ENCODE measurements around the gene TXNIP. TPM values are rescaled to one million over a fixed set of nuclear protein-coding genes. Genes with fewer than 3 reads are reported as not detected.

TXNIP gene
- total RNA-seq, 4 donors from 2014 or later: 3,407 to 4,253 (median 3,725) TPM

- no peak for TF ChIP-seq CTCF (IDR thresholded peaks at IDR 0.05; ENCODE audit: low read depth)
Observed at GRCh38 chr1:145980457-145980994, 15.9 kb downstream of the TXNIP start.

GRCh38 chr1:145979746-145980456 is 16.5 kb downstream of the TXNIP start:
- no peak for TF ChIP-seq CTCF (IDR thresholded peaks at IDR 0.05; ENCODE audit: low read depth)

- no peak for TF ChIP-seq CTCF (IDR thresholded peaks at IDR 0.05; ENCODE audit: low read depth)
Observed at GRCh38 chr1:145978854-145979745, 17.3 kb downstream of the TXNIP start.

- no peak for TF ChIP-seq CTCF (IDR thresholded peaks at IDR 0.05; ENCODE audit: low read depth)
Observed at GRCh38 chr1:145978471-145978853, 17.9 kb downstream of the TXNIP start.

- no peak for TF ChIP-seq CTCF (IDR thresholded peaks at IDR 0.05; ENCODE audit: low read depth)
Observed at GRCh38 chr1:145977486-145978470, 18.6 kb downstream of the TXNIP start.

GRCh38 chr1:145977016-145977415 is 19.4 kb downstream of the TXNIP start:
- no peak for TF ChIP-seq CTCF (IDR thresholded peaks at IDR 0.05; ENCODE audit: low read depth)
